Keratinocyte (primary cell): ENCODE results near the gene PRELP. TPM values are rescaled to one million over a fixed set of nuclear protein-coding genes. Genes with fewer than 3 reads are reported as not detected.
"Not testable (repeated sequence)": the region's sequence is repeated elsewhere in the genome, so short reads cannot be mapped to it uniquely, and the experiment has no call there.

Source experiments
- DNase-seq: peaks from one replicate; pipeline ENCODE4 v3.0.0-alpha.2; 2011; ENCODE audit warnings: low read depth, missing footprints, low spot score
- FAIRE-seq: peaks from 2 replicates; lab custom pipeline; 2011; peaks lifted over from hg19 to GRCh38; lab: Jason Lieb, UNC
- H2AFZ ChIP-seq: 2 replicates; pipeline ENCODE4 v1.6.0; 2012; ENCODE audit warnings: low read length, control low read depth, inconsistent platforms; ENCODE audit not compliant: control insufficient read depth
- H3K27ac ChIP-seq: 2 replicates; pipeline ENCODE4 v1.5.1; 2011; ENCODE audit warnings: low read length; ENCODE audit not compliant: control insufficient read depth, insufficient read depth
- H3K27me3 ChIP-seq: 3 replicates; pipeline ENCODE4 v1.6.0; 2011; ENCODE audit warnings: low read length; ENCODE audit not compliant: control insufficient read depth, insufficient read depth; ENCODE audit errors: extremely low read depth
- H3K36me3 ChIP-seq, 2 experiments: 2 replicates in 1 of 2; 3 replicates in 1 of 2; pipeline ENCODE4 v1.5.1; 2011; ENCODE audit warnings: low read length in 2 of 2, mild to moderate bottlenecking in 1 of 2; ENCODE audit not compliant: control insufficient read depth in 2 of 2, insufficient read depth in 2 of 2; ENCODE audit errors: extremely low read depth in 1 of 2
- H3K4me1 ChIP-seq: 3 replicates; pipeline ENCODE4 v1.5.1; 2011; ENCODE audit warnings: low read length; ENCODE audit not compliant: control insufficient read depth, insufficient read depth; ENCODE audit errors: extremely low read depth
- H3K4me2 ChIP-seq: 3 replicates; pipeline ENCODE4 v1.6.0; 2011; ENCODE audit warnings: low read depth, low read length; ENCODE audit not compliant: control insufficient read depth, insufficient read depth; ENCODE audit errors: extremely low read depth
- H3K4me3 ChIP-seq, 3 experiments: fragments of 200-600 bp in 1 of 3; sonication (generic) in 1 of 3; 2 replicates in 2 of 3; 3 replicates in 1 of 3; pipeline ENCODE4 v1.5.1; 2011 to 2016; ENCODE audit warnings: low read length in 3 of 3, mild to moderate bottlenecking in 3 of 3, control low read depth in 2 of 3, inconsistent platforms in 1 of 3, low read depth in 1 of 3, mixed read lengths in 1 of 3, mixed run types in 1 of 3, moderate library complexity in 1 of 3; ENCODE audit not compliant: control insufficient read depth in 2 of 3, insufficient read depth in 2 of 3; ENCODE audit errors: extremely low read depth in 1 of 3
- H3K79me2 ChIP-seq: 2 replicates; pipeline ENCODE4 v1.6.0; 2012; ENCODE audit warnings: low read length; ENCODE audit not compliant: control insufficient read depth, insufficient read depth
- H3K9ac ChIP-seq: 3 replicates; pipeline ENCODE4 v1.6.0; 2011; ENCODE audit warnings: low read length; ENCODE audit not compliant: control insufficient read depth, insufficient read depth; ENCODE audit errors: extremely low read depth
- H3K9me1 ChIP-seq: 3 replicates; pipeline ENCODE4 v1.6.0; 2011; ENCODE audit warnings: low read length; ENCODE audit not compliant: control insufficient read depth, insufficient read depth; ENCODE audit errors: extremely low read depth
- H3K9me3 ChIP-seq: 2 replicates; pipeline ENCODE4 v1.5.1; 2012; ENCODE audit warnings: low read depth, low read length; ENCODE audit not compliant: control insufficient read depth
- H4K20me1 ChIP-seq: 3 replicates; pipeline ENCODE4 v1.6.0; 2011; ENCODE audit warnings: low read length; ENCODE audit not compliant: control insufficient read depth, insufficient read depth; ENCODE audit errors: extremely low read depth
- CTCF ChIP-seq, 3 experiments: IDR thresholded peaks in 1 of 3; conservative IDR thresholded peaks in 1 of 3; optimal IDR thresholded peaks in 1 of 3; 2 replicates in 2 of 3; 3 replicates in 1 of 3; pipeline versions ENCODE3 to v1.5.1; 2011; ENCODE audit warnings: low read length in 3 of 3, mild to moderate bottlenecking in 3 of 3, moderate library complexity in 2 of 3, control low read depth in 1 of 3, inconsistent platforms in 1 of 3; ENCODE audit not compliant: insufficient read depth in 2 of 3; ENCODE audit errors: extremely low read depth in 1 of 3
- EZH2 ChIP-seq: IDR thresholded peaks from one replicate; pipeline ENCODE4 v1.6.1; 2012; ENCODE audit warnings: inconsistent platforms, mild to moderate bottlenecking, low read length, moderate library complexity
- dilution Hi-C: fragments of 300-500 bp; cut with MboI; formaldehyde crosslinking; loops from one replicate; pipeline ENCODE4 v1.7.0; 2020; ENCODE audit warnings: low sequenced_read_pairs; ENCODE audit not compliant: extremely low pct_ligation_motif_present
- polyA plus RNA-seq, 5 experiments: library from polyadenylated mRNA; depleted of rRNA in 3 of 5; stranded (reverse) in 3 of 5; stranded (forward) in 1 of 5; unstranded in 1 of 5; fragments of >200 nt; gene quantifications; 1 replicate in 1 of 5; 2 replicates in 3 of 5; 3 replicates in 1 of 5; pipeline versions ENCODE4 v1.2.1 to v1.2.3, GENCODE V29; 2011 to 2012; ENCODE audit warnings: missing spikeins in 2 of 5, low read depth in 1 of 5, low replicate concordance in 1 of 5

Gene PRELP
- polyA plus RNA-seq, 1 donor (not counting 4 experiments of a cell fraction or from before 2014, with no cell fraction given) = 0.01 TPM

DNA sequence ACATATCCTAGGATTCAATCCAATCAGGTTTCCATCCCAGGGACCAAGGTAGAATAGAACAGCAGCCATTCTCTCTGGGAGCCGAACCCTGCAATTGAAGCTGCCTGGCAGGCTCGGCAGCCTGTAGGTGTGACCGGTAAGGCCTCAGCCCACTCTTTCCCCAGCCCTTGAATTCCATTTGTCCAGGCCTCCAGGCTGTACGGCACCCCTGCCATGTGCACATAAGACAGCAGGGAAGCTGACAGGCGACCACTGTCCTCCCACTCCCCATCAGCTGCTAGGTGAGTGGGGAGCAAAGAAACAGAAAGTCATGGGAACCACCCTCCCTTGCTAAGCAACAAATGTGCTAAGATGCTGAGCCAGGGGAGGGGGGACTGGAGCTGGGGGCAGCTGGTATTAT, 41.3 kb downstream of the PRELP start:
- dilution Hi-C loops = no loop called here
- TF ChIP-seq EZH2 (no peak), CTCF (optimal IDR thresholded peaks at IDR 0.05 in 1 of 3, IDR thresholded peaks at IDR 0.05 in 1 of 3, conservative IDR thresholded peaks at IDR 0.05 in 1 of 3; ENCODE audit: extremely low read depth in 1 of 3, insufficient read depth in 2 of 3, low read length in 3 of 3) (no peak)
- Histone ChIP-seq H2AFZ (no peak overlapping the region), H3K9ac (no peak overlapping the region), H3K4me2 (no peak overlapping the region), H3K9me1 (no peaks in the 10 kb centered on the region), H4K20me1 (no peaks in the 10 kb centered on the region), H3K27me3 (no peaks in the 10 kb centered on the region), H3K79me2 (no peaks in the 10 kb centered on the region), H3K9me3 (no peaks in the 10 kb centered on the region), H3K4me3 (no peak overlapping the region), H3K27ac (no peak overlapping the region), H3K4me1 (peaks cover 60% of the 10 kb centered on the region), H3K36me3 (no peaks in the 10 kb centered on the region)
- no peak for FAIRE-seq
- no peak for DNase-seq

- H3K36me3 ChIP-seq = no peaks in the 10 kb centered on the region
- H3K27ac ChIP-seq = no peak overlapping the region
- no peak overlapping the region for H3K4me2 ChIP-seq
- no peak overlapping the region for H2AFZ ChIP-seq
- H3K4me1 ChIP-seq = peaks cover 53% of the 10 kb centered on the region
- no peaks in the 10 kb centered on the region for H4K20me1 ChIP-seq
- no peaks in the 10 kb centered on the region for H3K27me3 ChIP-seq
- H3K9me3 ChIP-seq = no peaks in the 10 kb centered on the region
- DNase-seq (no peak), FAIRE-seq (peak; percentile 82)
- H3K9ac ChIP-seq = no peak overlapping the region
- TF ChIP-seq CTCF (optimal IDR thresholded peaks at IDR 0.05 in 1 of 3, IDR thresholded peaks at IDR 0.05 in 1 of 3, conservative IDR thresholded peaks at IDR 0.05 in 1 of 3; ENCODE audit: extremely low read depth in 1 of 3, insufficient read depth in 2 of 3, low read length in 3 of 3) (no peak), EZH2 (no peak)
- H3K9me1 ChIP-seq = no peaks in the 10 kb centered on the region
- H3K79me2 ChIP-seq = no peaks in the 10 kb centered on the region
- dilution Hi-C loops = no loop called here
- no peak overlapping the region for H3K4me3 ChIP-seq
These were observed 42.0 kb downstream of the PRELP start for GRCh38 chr1:203517426-203518110.

- H2AFZ ChIP-seq, H3K9me1 ChIP-seq, H3K4me2 ChIP-seq, dilution Hi-C loops, H3K79me2 ChIP-seq, DNase-seq, H4K20me1 ChIP-seq, H3K27me3 ChIP-seq, H3K4me3 ChIP-seq, H3K9me3 ChIP-seq, FAIRE-seq, H3K27ac ChIP-seq, H3K9ac ChIP-seq, H3K36me3 ChIP-seq: not testable (repeated sequence)
- peaks cover 48% of the 10 kb centered on the region for H3K4me1 ChIP-seq
These were observed 42.5 kb downstream of the PRELP start for GRCh38 chr1:203518139-203518538.
